DND-41 (cell line): ENCODE results near the gene TALDO1.

Experiments
- ATAC-seq: fragments of 200-7000 bp; cut with Tn5 transposase; 3 replicates; pipeline ENCODE4 v1.9.1; 2021; ENCODE audit warnings: low read depth; ENCODE audit not compliant: insufficient read depth
- DNase-seq: peaks from one replicate; pipeline ENCODE4 v3.0.0-alpha.2; 2020
- H2AFZ ChIP-seq: 2 replicates; pipeline ENCODE4 v1.6.0; 2012; ENCODE audit warnings: low read depth, low read length
- H3K27ac ChIP-seq: 2 replicates; pipeline ENCODE4 v1.5.1; 2012; ENCODE audit warnings: low read length, inconsistent platforms
- H3K27me3 ChIP-seq: fragments of 200-600 bp; sonication (generic); 2 replicates; pipeline ENCODE4 v1.6.0; 2012; ENCODE audit warnings: low read length, mild to moderate bottlenecking, inconsistent platforms; ENCODE audit not compliant: insufficient read depth, poor library complexity
- H3K36me3 ChIP-seq: 2 replicates; pipeline ENCODE4 v1.5.1; 2012; ENCODE audit warnings: low read length, inconsistent platforms; ENCODE audit not compliant: insufficient read depth
- H3K4me1 ChIP-seq: 2 replicates; pipeline ENCODE4 v1.5.1; 2012; ENCODE audit warnings: mild to moderate bottlenecking, low read length; ENCODE audit not compliant: insufficient read depth
- H3K4me2 ChIP-seq: 2 replicates; pipeline ENCODE4 v1.6.0; 2012; ENCODE audit warnings: mild to moderate bottlenecking, moderate library complexity, low read length, inconsistent platforms; ENCODE audit not compliant: insufficient read depth
- H3K4me3 ChIP-seq, 2 experiments: fragments of 200-600 bp in 1 of 2; shearing (Covaris generic) in 1 of 2; 2 replicates each; pipeline ENCODE4 v1.5.1; 2012 to 2016; ENCODE audit warnings: inconsistent platforms in 2 of 2, low read length in 2 of 2, mild to moderate bottlenecking in 2 of 2, low read depth in 1 of 2, moderate library complexity in 1 of 2
- H3K79me2 ChIP-seq: 2 replicates; pipeline ENCODE4 v1.6.0; 2012; ENCODE audit warnings: low read length, inconsistent platforms; ENCODE audit not compliant: insufficient read depth
- H3K9ac ChIP-seq: 2 replicates; pipeline ENCODE4 v1.6.0; 2012; ENCODE audit warnings: low read depth, mild to moderate bottlenecking, inconsistent platforms, low read length, moderate library complexity
- H3K9me3 ChIP-seq: 2 replicates; pipeline ENCODE4 v1.5.1; 2012; ENCODE audit warnings: low read length, moderate library complexity, mild to moderate bottlenecking, inconsistent platforms; ENCODE audit not compliant: insufficient read depth, severe bottlenecking
- H4K20me1 ChIP-seq: 2 replicates; pipeline ENCODE4 v1.6.0; 2012; ENCODE audit warnings: low read length; ENCODE audit not compliant: insufficient read depth
- EZH2 ChIP-seq: IDR thresholded peaks from 3 replicates; pipeline ENCODE4 v1.6.1; 2012; ENCODE audit warnings: borderline replicate concordance, low read depth, mild to moderate bottlenecking, moderate library complexity, low read length, inconsistent platforms; ENCODE audit not compliant: severe bottlenecking
- TF ChIP-seq, protein P1 (sequence below): IDR thresholded peaks from 2 replicates; pipeline ENCODE4 v1.5.1; 2012; ENCODE audit warnings: borderline replicate concordance, low read length, moderate library complexity, mild to moderate bottlenecking; ENCODE audit not compliant: poor library complexity, severe bottlenecking; ENCODE audit errors: extremely low read depth

The TALDO1 gene

DNA sequence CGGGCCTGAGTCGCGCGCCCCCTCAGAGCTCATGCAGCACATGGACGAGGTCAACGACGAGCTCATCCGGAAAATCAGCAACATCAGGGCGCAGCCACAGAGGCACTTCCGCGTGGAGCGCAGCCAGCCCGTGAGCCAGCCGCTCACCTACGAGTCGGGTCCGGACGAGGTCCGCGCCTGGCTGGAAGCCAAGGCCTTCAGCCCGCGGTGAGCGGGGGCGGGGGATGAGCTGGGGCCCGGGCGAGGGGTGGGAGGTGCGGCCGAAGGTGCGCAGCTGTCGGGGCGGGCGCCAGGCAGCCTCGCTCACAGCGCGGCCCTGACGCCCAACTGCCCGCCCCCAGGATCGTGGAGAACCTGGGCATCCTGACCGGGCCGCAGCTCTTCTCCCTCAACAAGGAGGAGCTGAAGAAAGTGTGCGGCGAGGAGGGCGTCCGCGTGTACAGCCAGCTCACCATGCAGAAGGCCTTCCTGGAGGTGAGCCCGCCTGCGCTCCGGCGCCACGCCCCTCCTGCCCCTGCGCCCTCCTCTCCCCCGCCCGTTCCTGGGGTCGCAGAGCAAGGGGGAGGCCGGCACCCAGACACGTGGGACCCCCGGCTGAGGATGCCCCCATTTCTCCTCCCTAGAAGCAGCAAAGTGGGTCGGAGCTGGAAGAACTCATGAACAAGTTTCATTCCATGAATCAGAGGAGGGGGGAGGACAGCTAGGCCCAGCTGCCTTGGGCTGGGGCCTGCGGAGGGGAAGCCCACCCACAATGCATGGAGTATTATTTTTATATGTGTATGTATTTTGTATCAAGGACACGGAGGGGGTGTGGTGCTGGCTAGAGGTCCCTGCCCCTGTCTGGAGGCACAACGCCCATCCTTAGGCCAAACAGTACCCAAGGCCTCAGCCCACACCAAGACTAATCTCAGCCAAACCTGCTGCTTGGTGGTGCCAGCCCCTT, 20.7 kb upstream of the TALDO1 start:
- Histone ChIP-seq H3K9me3 (no peaks in the 10 kb centered on the region), H3K4me3 (no peak overlapping the region), H3K27me3 (no peaks in the 10 kb centered on the region), H2AFZ (no peak overlapping the region), H3K79me2 (no peaks in the 10 kb centered on the region), H3K4me1 (peaks cover 7% of the 10 kb centered on the region), H3K27ac (no peak overlapping the region), H3K4me2 (no peak overlapping the region), H3K36me3 (no peaks in the 10 kb centered on the region), H3K9ac (no peak overlapping the region), H4K20me1 (peaks cover 15% of the 10 kb centered on the region)
- ATAC-seq (no peak), DNase-seq (no peak)
- TF ChIP-seq EZH2 = no peak
- TF ChIP-seq, protein P1, sequence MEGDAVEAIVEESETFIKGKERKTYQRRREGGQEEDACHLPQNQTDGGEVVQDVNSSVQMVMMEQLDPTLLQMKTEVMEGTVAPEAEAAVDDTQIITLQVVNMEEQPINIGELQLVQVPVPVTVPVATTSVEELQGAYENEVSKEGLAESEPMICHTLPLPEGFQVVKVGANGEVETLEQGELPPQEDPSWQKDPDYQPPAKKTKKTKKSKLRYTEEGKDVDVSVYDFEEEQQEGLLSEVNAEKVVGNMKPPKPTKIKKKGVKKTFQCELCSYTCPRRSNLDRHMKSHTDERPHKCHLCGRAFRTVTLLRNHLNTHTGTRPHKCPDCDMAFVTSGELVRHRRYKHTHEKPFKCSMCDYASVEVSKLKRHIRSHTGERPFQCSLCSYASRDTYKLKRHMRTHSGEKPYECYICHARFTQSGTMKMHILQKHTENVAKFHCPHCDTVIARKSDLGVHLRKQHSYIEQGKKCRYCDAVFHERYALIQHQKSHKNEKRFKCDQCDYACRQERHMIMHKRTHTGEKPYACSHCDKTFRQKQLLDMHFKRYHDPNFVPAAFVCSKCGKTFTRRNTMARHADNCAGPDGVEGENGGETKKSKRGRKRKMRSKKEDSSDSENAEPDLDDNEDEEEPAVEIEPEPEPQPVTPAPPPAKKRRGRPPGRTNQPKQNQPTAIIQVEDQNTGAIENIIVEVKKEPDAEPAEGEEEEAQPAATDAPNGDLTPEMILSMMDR = no peak

DNA sequence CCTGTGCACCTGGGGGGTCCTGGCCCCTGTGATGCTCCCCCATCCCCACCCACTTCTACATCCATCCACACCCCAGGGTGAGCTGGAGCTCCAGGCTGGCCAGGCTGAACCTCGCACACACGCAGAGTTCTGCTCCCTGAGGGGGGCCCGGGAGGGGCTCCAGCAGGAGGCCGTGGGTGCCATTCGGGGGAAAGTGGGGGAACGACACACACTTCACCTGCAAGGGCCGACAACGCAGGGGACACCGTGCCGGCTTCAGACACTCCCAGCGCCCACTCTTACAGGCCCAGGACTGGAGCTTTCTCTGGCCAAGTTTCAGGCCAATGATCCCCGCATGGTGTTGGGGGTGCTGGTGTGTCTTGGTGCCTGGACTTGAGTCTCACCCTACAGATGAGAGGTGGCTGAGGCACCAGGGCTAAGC, 20.0 kb upstream of the TALDO1 start:
- ATAC-seq = no peak
- H3K9ac ChIP-seq = no peak overlapping the region

DNA sequence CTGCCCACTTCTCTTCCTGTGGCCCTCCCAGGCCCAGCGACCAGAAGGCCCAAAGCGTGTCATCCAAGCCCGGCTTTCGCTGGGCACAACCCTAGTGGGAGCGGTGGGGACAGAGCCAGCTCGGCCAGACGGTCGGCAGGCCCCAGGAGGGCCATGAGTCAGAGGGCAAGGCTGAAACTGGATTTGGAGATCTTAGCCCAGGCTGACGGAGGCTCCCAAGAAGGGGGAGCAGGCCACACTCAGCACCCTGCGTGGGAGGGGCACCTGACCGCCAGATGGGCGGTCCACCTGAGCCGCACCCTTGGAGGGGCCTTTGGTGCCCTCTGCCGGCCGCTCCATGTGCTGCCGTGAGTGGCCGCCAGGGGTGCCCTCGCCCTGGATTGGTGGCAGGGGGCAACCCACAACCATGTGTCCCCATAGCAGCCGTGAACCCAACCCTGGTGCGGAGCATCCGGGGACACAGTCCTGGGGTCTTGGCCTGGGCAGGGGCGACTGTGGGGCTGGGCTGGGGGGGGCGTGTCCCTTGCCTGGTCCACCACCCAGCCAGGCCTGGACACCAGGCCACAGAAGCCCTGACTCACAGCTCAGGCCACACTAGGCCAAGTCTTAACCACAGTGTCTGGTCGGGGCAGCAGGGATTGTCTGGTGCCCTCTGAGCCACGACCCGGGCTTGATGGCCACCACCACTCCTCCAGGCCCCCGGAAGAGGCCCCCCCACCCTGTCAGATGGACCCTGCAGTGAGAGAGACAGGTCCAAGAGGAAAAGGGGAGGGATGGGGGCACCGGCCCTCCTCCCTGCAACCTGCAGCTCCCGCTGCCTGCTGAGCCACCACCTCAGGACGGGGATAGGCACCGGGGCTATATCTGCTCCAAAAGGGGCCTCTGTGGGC, 19.2 kb upstream of the TALDO1 start:
- DNase-seq = peak; percentile 81
- peaks cover 13% of the 10 kb centered on the region for H4K20me1 ChIP-seq
- no peak overlapping the region for H2AFZ ChIP-seq
- H3K79me2 ChIP-seq = no peaks in the 10 kb centered on the region
- H3K27me3 ChIP-seq = no peaks in the 10 kb centered on the region
- H3K9me3 ChIP-seq = no peaks in the 10 kb centered on the region
- H3K36me3 ChIP-seq = no peaks in the 10 kb centered on the region
- no peak overlapping the region for H3K4me3 ChIP-seq
- peak; percentile 94 for ATAC-seq
- H3K4me1 ChIP-seq = peaks cover 5% of the 10 kb centered on the region
- TF ChIP-seq, protein P1 = peak; percentile 98
- no peak for TF ChIP-seq EZH2
- peak overlapping the region; percentile 35; the same call in 1 of the 2 replicates for H3K4me2 ChIP-seq
- H3K27ac ChIP-seq = no peak overlapping the region
- no peak overlapping the region for H3K9ac ChIP-seq

More for the DNA sequence above, 20.0 kb upstream of the TALDO1 start:
- H4K20me1 ChIP-seq = peaks cover 15% of the 10 kb centered on the region
- no peaks in the 10 kb centered on the region for H3K27me3 ChIP-seq
- H3K36me3 ChIP-seq = no peaks in the 10 kb centered on the region
- no peak for TF ChIP-seq EZH2
- TF ChIP-seq, protein P1 = no peak
- H3K4me2 ChIP-seq = no peak overlapping the region
- no peaks in the 10 kb centered on the region for H3K9me3 ChIP-seq
- H3K4me1 ChIP-seq = peaks cover 7% of the 10 kb centered on the region
- no peaks in the 10 kb centered on the region for H3K79me2 ChIP-seq
- DNase-seq = no peak
- no peak overlapping the region for H3K27ac ChIP-seq
- no peak overlapping the region for H3K4me3 ChIP-seq
- no peak overlapping the region for H2AFZ ChIP-seq
